Gastrocnemius medialis (tissue), 4 donors: ENCODE measurements around the gene GDPD5. TPM values are rescaled to one million over a fixed set of nuclear protein-coding genes. Genes with fewer than 3 reads are reported as not detected.

Experiments used
- ATAC-seq, 2 donors: fragments of 150-250 bp; one replicate each; pipeline ENCODE4 v1.9.1; 2016
- DNase-seq, 2 donors: peaks; one replicate each; pipeline ENCODE4 v3.0.0-alpha.2; 2019
- H3K27ac ChIP-seq, 4 donors: fragments of 200-600 bp; sonication (generic); 1 replicate in 1 of 4; 2 replicates in 3 of 4; pipeline ENCODE4 v1.5.1; 2016 to 2018; ENCODE audit warnings: mild to moderate bottlenecking in 2 of 4, moderate library complexity in 1 of 4
- H3K27me3 ChIP-seq, 3 donors: fragments of 200-600 bp; sonication (generic) in 2 of 3; 1 replicate in 1 of 3; 2 replicates in 2 of 3; pipeline versions ENCODE4 v1.5.1 to v1.6.0; 2016 to 2019; ENCODE audit warnings: mild to moderate bottlenecking in 1 of 3, moderate library complexity in 1 of 3
- H3K36me3 ChIP-seq, 2 donors: fragments of 200-600 bp; sonication (generic) in 1 of 2; one replicate each; pipeline ENCODE4 v1.5.1; 2017 to 2018
- H3K4me1 ChIP-seq, 2 donors: fragments of 200-600 bp; sonication (generic) in 1 of 2; one replicate each; pipeline ENCODE4 v1.5.1; 2016 to 2017; ENCODE audit warnings: mild to moderate bottlenecking in 2 of 2
- H3K4me3 ChIP-seq, 4 donors: fragments of 200-600 bp; sonication (generic) in 3 of 4; 1 replicate in 1 of 4; 2 replicates in 3 of 4; pipeline ENCODE4 v1.5.1; 2016 to 2019; ENCODE audit warnings: mild to moderate bottlenecking in 2 of 4
- H3K9me3 ChIP-seq, 3 donors: fragments of 200-600 bp; sonication (generic) in 2 of 3; 1 replicate in 1 of 3; 2 replicates in 2 of 3; pipeline ENCODE4 v1.5.1; 2016 to 2019
- POLR2A ChIP-seq, 2 donors: fragments of 450-650 bp; IDR thresholded peaks; one replicate each; pipeline ENCODE4 v1.6.1; 2017; ENCODE audit warnings: antibody characterized with exemption in 2 of 2, mild to moderate bottlenecking in 2 of 2, moderate library complexity in 2 of 2
- in situ Hi-C, 4 donors: fragments of 200-750 bp; cut with MboI; loops; one replicate each; pipeline versions ENCODE4 v1.15.0 to v1.8.0; 2017; ENCODE audit warnings: low sequenced_read_pairs in 4 of 4
- intact Hi-C: fragments of 100-400 bp; cut with DNase I; formaldehyde crosslinking; loops from one replicate; pipeline ENCODE4 v1.15.1; 2023; ENCODE audit warnings: low total_unique reads
- total RNA-seq, 4 donors: library from RNA; depleted of rRNA; stranded (reverse); fragments of >200 nt; gene quantifications; one replicate each; pipeline versions ENCODE4 v1.1.0 to v1.2.3, GENCODE V29; 2016
- TF ChIP-seq, protein P1 (sequence below), 5 experiments: fragments of 450-650 bp in 3 of 5; fragments of 200-600 bp in 2 of 5; sonication (generic) in 2 of 5; IDR thresholded peaks in 4 of 5; conservative IDR thresholded peaks in 1 of 5; 1 replicate in 4 of 5; 2 replicates in 1 of 5; pipeline ENCODE4 v1.5.1; 2016 to 2019; ENCODE audit warnings: antibody characterized with exemption in 5 of 5, mild to moderate bottlenecking in 3 of 5, moderate library complexity in 3 of 5

GDPD5 gene
- total RNA-seq, 4 donors from 2014 or later, result 5.6 to 12.6 (median 11.2) TPM

DNA sequence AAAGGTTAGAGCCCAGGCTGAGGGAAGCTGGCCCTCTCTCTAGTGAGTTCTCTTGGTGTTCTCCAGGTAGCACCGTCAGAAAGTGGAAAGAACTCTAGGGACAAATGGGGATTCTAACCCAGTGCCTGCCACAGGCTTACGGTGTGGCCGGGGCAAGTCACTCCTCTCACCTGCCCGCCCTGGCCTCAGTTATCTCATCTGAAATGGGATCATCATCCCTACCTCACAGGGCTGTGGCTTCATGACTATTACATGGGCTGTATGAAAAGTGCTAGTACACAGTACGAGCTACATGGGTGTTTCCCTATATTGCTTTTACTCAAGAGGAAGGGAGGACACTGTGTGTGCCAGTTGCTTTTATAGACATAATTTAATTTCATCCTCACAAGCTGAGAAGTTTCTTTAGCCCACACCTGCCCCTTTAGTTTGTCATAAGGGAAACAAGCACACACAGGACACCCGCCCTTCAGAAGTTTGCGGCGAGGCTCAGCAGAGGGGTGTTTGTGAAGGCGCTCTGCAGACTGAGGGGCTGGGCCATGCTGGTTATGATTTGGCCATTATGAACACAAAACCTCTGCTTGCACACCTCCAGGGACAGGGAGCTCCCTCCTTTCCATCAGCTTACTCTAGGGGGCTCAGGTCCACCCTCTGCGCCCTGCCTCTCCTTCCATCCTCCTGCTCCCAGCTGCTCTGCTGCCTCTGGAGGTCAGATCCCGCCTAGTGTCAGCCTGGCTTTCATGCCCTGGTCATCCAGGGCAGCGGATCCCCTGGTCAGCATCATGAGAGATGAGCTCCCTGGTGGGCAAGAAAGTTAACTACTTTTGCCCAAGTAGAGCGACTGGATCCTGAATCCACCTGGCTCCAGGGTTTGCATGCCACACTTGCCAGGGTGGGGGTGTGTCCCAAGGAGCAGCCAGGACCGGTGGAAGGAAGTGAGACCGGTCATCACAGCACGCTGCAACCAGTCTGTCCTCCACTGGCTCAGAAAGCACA is 93.9 kb downstream of the GDPD5 start:
- Histone ChIP-seq H3K9me3 (no peaks in the 10 kb centered on the region), H3K27ac (no peak overlapping the region), H3K27me3 (peaks cover 40 to 49% (median 40%) of the 10 kb centered on the region in 3 donors), H3K4me1 (peaks cover 5 to 7% of the 10 kb centered on the region in 2 donors), H3K36me3 (no peaks in the 10 kb centered on the region), H3K4me3 (no peak overlapping the region)
- in situ Hi-C loops, result no loop called here
- TF ChIP-seq POLR2A (IDR thresholded peaks at IDR 0.05), result no peak
- TF ChIP-seq, protein P1, sequence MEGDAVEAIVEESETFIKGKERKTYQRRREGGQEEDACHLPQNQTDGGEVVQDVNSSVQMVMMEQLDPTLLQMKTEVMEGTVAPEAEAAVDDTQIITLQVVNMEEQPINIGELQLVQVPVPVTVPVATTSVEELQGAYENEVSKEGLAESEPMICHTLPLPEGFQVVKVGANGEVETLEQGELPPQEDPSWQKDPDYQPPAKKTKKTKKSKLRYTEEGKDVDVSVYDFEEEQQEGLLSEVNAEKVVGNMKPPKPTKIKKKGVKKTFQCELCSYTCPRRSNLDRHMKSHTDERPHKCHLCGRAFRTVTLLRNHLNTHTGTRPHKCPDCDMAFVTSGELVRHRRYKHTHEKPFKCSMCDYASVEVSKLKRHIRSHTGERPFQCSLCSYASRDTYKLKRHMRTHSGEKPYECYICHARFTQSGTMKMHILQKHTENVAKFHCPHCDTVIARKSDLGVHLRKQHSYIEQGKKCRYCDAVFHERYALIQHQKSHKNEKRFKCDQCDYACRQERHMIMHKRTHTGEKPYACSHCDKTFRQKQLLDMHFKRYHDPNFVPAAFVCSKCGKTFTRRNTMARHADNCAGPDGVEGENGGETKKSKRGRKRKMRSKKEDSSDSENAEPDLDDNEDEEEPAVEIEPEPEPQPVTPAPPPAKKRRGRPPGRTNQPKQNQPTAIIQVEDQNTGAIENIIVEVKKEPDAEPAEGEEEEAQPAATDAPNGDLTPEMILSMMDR (IDR thresholded peaks at IDR 0.05 in 4 of 5, conservative IDR thresholded peaks at IDR 0.05 in 1 of 5), result no peak
- no peak for ATAC-seq
- intact Hi-C loops, result no loop called here
- no peak for DNase-seq

DNA sequence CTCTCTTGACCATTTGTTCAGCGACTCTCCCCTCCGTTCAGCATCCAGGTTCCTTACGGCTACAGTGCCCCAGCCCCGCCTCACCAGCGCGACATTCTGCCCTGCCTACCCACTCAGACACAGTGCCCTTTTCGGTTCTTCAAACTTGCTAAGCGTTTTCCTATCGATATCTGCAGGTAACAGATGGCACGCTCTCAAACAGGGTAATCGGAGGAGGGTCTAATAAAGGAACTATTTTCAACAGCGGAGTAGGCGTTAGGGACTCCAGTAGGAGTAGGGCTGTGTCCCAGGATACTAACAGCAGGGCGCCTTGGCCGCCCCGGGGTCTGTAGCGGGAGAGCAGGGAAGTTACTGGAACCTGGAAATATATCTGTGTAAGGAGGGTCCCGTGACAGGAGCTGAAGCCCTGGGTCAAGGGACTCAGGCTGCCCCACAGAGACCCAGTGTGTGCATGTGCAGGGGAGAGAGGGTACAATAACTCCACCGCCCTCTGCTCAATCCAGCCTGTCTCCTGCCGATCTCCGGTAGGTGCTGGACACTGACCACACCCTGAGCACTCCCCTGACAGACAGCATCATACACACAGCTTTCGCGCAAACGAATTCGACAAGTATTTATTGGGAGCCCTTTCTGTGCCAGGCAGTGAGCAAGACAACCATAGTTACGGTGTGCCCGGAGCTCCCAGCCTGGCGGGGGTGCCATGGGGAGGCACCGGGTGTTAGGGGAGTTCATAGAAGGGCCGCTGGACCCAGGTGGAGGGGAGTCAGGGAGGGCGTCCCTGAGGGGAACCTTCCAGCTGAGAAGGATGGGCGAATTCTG is 94.8 kb downstream of the GDPD5 start:
- ATAC-seq (no peak), DNase-seq (no peak)
- intact Hi-C loops (no loop called here), in situ Hi-C loops (no loop called here)
- Histone ChIP-seq H3K9me3 (no peaks in the 10 kb centered on the region), H3K27ac (no peak overlapping the region), H3K4me3 (peak overlapping the region in 3 of 4 donors; percentile 28 to 53 (median 48)), H3K27me3 (peaks cover 40 to 49% (median 40%) of the 10 kb centered on the region in 3 donors), H3K4me1 (peaks cover 5 to 7% of the 10 kb centered on the region in 2 donors), H3K36me3 (no peaks in the 10 kb centered on the region)
- TF ChIP-seq, protein P1 (IDR thresholded peaks at IDR 0.05 in 4 of 5, conservative IDR thresholded peaks at IDR 0.05 in 1 of 5), result no peak
- TF ChIP-seq POLR2A (IDR thresholded peaks at IDR 0.05), result no peak

DNA sequence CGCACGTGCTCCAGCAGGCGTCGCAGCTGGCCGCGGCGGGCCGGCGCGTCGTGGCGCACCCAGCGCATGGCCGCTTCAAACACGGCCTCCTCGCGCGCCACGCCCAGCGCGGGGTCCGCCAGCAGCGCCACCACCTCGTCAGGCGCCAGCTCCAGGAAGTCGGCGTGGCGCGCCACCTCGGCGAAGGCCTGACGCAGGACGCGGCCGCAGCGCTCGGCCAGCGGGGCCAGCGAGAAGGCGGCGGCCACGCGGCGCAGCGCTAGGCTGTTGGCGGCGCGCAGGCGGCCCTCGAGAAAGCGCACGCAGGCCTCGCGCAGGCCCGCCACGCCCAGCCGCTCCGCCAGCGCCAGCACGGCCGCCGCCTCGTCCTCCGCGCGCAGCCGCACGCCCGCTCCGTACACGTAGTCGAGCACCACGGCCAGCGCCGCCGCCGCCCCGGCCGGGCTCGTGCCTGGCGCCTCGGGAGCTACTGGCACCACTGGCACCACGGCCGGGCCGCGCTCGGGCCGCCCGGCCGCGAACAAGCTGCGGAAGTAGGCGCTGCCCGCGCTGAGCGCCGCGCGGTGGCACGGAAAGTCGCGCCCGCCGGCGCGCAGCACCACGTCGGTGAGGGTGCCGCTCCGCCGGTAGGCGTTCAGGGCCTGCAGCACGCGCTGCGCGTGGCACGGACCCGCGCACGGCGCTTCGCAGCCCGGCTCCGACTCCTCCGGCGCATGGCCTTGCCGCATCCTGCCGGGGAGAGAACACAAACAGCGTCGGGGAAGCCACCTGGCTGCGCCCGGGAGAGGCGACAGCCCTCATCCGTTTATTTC is 95.6 kb downstream of the GDPD5 start:
- in situ Hi-C loops (no loop called here), intact Hi-C loops (no loop called here)
- Histone ChIP-seq H3K9me3 (no peaks in the 10 kb centered on the region), H3K4me1 (peaks cover 5 to 7% of the 10 kb centered on the region in 2 donors), H3K27ac (no peak overlapping the region), H3K27me3 (peaks cover 40 to 49% (median 40%) of the 10 kb centered on the region in 3 donors), H3K4me3 (peak overlapping the region in 3 of 4 donors; percentile 28 to 53 (median 48)), H3K36me3 (no peaks in the 10 kb centered on the region)
- ATAC-seq (peak; percentile 15 to 30), DNase-seq (peak in 1 of 2 donors; percentile 36)
- no peak for TF ChIP-seq POLR2A (IDR thresholded peaks at IDR 0.05)
- TF ChIP-seq, protein P1 (IDR thresholded peaks at IDR 0.05 in 4 of 5, conservative IDR thresholded peaks at IDR 0.05 in 1 of 5), result no peak

DNA sequence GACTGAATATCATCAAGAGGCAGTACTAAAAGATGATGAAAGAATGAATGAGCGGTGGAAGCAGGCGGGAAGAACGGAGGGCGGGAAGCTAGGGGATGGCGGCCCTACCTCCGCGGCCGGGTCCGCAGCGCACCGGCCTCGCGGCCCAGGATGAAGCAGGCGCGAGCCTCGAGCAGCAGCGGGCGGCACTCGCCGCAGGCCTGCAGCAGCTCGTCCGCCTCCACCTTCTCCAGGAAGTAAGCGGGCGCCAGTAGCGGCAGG is 96.2 kb downstream of the GDPD5 start:
- intact Hi-C loops (no loop called here), in situ Hi-C loops (no loop called here)
- peaks cover 5 to 7% of the 10 kb centered on the region in 2 donors for H3K4me1 ChIP-seq
- ATAC-seq (no peak), DNase-seq (no peak)
- H3K27ac ChIP-seq, result no peak overlapping the region
- no peaks in the 10 kb centered on the region for H3K9me3 ChIP-seq
- H3K27me3 ChIP-seq, result peaks cover 40 to 49% (median 40%) of the 10 kb centered on the region in 3 donors
- H3K4me3 ChIP-seq, result peak overlapping the region in 2 of 4 donors; percentile 26 to 36
- TF ChIP-seq, protein P1 (IDR thresholded peaks at IDR 0.05 in 4 of 5, conservative IDR thresholded peaks at IDR 0.05 in 1 of 5), result no peak
- no peaks in the 10 kb centered on the region for H3K36me3 ChIP-seq
